RPMI8226 (cell line): ENCODE results near the gene GRK3.
"Not testable (repeated sequence)": the region's sequence is repeated elsewhere in the genome, so short reads cannot be mapped to it uniquely, and the experiment has no call there.

Experiments
- DNase-seq: peaks from one replicate; pipeline ENCODE4 v3.0.0-alpha.2; 2015

GRK3 gene

DNA sequence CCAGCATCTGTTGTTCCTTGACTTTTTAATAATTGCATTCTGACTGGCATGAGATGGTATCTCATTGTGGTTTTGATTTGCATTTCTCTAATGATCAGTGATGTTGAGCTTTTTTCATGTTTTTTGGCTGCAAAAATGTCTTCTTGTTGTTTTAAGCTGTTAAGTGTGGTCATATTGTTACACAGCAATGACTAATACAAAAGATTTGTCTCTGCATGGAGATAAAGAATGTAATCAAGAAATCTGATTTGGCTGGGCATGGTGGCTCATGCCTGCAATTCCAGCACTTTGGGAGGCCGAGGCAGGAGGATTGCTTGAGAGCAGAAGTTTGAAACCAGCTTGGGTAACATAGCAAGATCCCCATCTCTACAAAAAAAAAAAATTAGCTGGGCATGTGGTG is 12.1 kb upstream of the GRK3 start:
- not testable (repeated sequence) for DNase-seq

DNA sequence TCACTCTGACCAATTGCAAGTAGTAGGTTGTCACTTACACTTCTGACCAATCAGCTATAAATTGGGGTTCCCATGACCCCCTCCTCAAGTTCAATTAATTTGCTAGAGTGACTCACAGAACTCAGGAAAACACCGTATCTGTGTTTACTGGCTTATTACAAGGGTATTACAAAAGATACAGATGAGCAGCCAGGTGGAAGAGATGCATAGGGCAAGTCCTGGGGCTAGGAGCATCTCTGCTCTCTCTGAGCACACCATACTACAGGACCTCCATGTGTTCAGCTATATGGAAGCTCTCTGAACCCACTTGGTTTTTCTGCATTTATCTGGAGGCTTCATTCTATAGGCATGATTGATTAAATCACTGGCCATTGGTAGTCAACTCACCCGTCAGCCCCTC is 11.3 kb upstream of the GRK3 start:
- no peak for DNase-seq

DNA sequence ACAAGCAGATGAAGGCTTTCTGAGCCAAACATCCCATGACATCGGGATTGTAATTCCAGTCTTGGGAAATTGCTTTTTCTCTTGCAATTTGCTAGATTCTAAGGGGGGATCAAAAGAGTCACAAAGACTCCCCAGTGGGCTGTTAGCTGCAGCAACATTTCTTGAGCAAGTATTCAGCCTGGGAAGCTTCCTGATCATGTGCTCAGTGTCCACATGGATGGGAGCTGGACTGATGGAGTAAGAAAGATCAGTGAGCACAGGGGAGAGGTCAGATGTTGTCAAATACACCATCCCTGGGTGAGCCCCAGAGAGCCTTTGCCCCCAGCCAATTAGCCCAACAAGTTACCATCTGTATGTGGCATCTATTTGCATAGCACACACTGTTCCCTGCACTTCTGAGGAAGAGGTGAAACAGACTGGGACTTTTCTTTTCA is 10.2 kb upstream of the GRK3 start:
- DNase-seq: no peak

DNA sequence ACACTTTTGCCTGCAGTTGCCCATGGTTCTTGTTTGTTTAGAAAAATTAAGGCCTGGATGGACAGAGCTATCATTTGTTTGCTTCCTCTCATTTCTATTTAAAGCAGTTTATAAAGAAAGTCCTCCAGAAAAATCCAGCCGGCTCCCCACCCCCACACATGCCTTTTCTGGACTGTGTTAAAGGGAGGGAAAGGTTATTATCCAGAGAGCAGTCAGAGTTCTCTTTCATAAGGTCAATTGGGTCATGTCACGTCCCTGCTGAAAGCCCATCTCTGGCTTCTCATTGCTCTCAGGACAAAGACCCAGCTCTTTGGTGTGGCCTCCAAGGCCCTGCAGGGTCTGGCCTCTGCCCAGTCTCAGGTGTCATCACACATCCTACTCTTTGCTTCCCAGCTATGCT is 9.8 kb upstream of the GRK3 start:
- DNase-seq: no peak

DNA sequence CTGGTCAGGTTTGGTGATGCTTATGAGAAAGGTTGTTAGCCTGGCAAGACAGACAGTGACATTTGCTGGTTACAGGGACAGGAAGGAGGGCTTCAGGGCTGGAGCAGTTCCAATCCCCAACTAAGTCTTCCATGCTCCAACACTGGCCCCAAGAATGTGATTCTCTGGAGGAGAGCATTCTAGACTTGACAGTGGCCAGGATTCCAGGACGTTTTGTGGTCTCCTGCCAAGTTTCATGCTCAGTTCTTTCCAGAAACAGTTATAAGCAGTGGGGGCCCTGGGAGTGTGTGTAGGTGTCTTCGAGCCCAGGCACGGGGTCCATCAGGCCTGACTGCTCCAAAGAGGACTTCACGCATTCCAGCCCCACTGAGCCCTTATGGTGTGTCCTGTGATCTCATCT is 8.9 kb upstream of the GRK3 start:
- DNase-seq: no peak

DNA sequence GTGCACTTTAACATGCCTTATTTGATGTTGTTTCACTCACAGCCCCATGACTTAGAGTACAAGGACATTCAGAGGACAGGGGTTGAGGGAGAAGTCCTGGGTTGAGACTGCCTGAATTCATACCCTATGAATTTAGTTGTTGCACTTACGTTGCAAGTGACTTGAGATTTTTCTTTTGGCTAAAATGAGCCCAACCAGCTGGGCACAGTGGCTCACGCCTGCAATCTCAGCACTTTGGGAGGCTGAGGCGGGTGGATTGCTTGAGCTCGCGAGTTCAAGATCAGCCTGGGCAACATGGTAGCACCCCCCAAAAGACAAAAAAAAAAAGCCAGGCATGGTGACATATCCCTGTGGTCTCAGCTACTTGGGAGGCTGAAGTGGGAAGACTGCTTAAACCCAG is 7.3 kb upstream of the GRK3 start:
- no peak for DNase-seq

DNA sequence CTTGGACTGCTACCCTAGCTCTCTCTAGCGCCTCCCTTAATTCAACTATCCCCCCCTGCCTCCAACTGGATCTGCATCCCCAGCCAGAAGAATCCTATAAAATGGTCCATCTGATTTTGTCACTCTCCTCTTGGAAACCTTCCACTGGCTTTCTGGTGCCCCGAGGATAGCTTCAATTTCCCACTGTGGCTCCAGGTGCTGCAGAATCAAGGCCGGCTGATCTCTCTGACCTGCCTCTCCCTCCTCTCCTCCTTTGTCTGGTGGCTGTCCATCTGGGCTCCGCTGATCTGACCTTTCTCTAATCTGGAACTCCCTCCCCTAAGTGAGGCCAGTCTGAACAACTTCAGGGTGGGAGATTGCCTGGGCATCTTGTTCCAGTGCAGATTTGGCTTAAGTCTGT is 6.1 kb upstream of the GRK3 start:
- DNase-seq: no peak

DNA sequence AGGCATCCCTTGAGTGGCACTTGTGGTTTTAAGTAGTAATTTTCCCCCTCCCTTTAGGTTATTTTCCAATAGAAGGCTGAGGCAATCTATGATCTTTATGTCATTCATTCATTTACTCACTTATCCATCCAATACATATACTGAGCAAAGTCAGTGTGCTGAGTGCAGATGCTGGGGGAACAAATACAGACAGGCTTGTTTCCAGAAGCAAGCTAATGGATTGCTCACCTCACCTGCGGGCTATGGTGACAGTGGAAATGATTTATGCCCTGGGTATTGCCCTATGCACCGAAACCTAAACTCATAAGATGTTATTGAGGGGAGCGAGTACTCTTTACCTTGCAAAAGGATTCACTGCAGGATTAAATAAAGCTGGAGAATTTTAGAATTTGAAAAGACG is 4.6 kb upstream of the GRK3 start:
- DNase-seq: not testable (repeated sequence)

DNA sequence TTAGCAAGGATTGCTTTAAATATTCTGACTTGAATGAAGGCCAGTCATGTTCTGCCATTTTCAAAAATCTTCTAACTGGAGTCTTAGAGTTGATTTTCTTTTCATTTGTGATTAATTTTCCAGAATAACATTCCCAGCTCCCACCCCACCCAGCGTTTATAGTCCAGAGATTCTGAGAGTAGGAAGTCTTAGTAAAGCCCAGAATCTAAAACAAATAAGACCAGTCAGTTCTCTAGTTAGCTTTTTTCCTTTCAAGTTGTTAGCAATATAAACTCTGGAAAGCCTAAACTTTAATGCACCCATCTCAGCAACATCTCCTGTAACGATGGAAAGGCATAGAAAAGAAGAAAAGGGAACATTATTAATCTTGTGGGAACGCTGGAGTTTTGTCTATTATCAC is 3.3 kb upstream of the GRK3 start:
- not testable (repeated sequence) for DNase-seq

DNA sequence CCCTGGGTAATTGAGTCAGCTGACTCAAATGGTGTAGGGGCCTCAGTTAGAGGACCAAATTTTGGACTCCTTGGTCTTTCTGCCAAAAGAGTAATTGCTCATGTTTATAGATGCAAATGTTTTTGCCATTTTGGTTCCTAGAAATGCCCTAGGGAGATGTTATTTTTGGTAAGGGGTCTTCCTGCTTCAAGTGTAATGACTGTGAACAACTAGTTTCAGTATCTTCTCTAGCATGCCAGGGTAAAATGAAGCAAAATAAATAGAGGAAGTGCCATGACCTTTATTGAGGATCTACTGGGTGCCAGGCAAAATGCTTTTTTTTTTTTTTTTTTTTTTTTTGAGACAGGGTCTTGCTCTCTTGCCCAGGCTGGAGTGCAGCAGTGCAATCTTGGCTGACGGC is 2.5 kb upstream of the GRK3 start:
- not testable (repeated sequence) for DNase-seq

DNA sequence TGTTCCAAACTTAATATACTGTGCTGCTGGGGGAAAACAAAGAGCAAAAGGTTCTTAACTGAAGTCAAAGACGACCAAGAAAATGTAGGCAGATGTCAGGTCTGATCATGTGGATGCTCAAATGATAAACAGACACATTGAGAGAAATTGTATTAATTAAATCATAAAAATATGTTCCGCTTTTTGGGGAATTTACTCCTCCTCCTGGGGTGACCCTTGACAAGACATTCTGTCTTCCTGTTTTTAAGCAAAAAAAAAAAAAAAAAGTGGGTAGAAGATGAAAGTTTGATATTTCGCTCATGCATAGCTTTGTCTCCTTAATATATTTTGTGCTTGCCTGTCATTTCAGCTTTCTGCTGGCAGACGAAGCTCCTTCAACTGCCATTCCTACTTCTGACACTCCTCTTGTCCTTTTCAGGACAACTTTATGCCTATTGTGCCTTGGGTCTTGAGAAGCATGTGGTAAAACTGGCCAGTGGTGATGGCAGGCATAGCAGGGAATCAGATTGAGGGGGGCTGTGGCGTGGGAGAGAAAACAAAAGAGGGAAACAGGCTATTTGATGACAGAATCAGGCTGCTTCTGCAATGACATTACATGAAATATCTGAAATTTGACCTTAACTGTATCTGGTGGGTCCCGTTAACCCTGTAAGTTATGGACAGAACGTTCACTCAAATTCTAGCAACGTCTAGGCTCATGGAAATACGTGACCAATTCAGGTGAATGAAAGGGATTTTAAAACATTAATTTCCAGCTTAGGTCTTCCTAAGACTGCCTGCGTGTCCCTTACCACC is 1.3 kb upstream of the GRK3 start:
- not testable (repeated sequence) for DNase-seq

DNA sequence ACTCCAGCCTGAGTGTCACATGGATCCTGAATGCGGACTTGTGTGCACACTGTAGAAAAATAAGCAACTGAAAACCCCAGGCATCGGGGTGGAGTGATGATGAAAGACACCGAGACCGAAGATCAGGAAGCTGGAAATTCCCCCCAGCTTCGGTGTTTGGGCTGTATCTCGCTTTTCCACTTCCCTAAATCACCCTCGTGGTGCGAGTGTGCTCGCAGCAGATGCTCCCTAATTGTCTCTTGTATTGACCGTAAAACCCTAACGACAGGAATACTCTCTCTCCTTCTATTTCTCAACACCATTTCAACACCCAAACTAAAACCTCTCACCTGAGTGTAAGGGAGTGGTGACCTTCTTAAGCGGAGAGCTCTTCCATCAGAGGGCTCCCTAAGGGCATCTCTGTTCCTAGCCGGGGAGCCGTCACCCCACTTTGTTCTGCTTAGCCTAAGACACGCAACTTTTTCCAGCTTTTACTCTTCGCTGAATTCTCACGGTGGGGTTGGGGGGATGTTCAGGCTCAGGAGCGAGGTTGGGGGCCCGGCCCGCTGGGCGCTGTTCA is 635 bp upstream of the GRK3 start:
- peak; percentile 8 for DNase-seq

DNA sequence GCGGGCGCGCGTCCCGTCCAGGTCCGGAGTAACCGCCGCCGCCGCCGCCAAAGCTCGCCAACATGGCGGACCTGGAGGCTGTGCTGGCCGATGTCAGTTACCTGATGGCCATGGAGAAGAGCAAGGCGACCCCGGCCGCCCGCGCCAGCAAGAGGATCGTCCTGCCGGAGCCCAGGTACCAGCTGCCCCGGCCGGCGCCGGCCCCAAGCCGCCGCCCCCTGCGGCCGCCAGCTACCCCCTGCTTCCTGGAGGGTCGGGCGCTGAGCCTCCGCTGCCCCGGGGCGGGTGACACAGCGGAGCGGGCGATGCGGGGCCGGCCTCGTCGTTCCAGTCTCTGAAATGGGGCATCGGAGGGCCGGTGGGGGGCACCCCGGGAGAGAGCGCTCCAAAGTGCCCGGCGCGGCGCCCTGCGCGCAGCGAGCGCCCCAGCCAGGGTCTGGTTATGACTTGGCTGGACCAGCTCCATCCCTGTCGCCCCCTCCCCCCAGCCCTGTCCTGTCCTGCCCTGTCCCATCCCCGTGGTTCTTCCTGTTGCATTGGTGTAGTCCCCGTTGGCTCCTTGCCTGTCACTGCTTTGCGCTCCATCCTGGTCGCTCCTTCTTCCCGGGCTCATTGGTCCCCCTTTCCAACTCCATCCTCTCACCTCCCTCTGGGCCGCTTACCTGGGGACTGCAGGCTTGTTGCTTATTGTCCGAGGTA is 653 bp downstream of the GRK3 start:
- DNase-seq: no peak

DNA sequence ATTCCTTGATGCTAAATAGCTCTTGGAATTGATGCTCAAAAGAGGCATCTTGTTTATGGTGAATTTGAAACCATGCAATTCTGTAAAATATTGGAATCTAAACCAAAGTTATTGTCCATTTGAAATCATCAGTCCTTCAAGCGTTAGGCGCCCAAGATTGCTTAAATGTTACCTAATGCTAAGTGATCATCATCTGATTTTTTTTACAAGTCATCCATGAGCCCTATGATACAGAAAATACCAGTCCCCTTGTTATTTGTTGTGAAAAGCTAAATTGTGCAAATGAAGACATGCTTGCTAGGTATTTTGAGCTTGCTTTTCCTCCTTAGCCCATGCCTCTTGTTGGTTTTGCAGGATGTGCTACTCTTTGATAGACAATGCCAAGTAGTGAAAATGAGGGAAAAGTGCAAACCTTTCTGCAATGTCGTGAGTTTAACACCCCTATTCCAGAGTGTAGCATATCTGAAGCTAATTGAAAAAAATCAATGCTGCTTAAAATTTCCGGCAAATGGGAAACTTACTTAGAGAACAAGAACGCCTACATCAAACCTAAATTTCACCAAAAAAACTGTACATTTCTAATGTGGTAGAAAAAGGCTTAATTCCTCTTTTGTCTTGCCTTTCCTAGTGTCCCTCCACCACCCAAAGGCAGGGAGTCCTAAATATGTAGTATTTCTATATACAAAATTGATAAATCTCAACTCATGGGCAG is 1.9 kb downstream of the GRK3 start:
- no peak for DNase-seq

DNA sequence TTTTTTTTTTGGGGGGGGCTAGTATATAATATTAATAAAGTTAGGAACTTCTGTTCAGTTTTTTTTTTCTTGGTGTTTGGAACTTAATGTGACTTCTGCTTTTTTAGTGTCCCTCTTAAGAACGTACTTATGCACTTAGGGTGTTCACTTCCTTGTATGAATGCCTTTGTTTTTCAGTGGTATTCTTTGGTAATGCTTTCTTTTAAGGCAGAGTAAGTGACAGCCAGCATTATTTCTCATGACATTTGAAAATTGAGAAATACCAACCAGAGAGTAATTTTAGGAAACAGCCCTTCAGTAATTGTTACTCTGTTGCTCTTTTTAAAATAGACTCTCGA is 2.4 kb downstream of the GRK3 start:
- no peak for DNase-seq

DNA sequence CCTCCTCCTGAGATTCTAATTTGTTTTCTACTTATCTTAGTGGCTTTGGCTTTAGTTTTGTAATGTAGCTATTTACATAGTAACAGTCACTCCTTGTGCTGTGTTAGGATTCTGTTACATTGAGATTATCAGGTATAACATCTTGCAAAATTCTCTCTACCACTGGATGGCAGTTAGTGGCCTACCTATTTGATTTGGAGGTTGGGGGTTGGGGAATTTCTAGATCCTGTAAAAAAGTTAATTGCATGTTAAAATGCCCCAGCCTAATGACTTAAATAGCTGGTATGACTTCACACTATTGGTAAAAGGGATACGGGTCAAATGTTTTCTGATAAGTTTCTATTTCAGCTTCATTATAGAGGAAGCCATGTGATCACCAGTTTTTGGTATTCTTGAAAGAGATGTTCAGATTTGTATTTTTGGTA is 2.8 kb downstream of the GRK3 start:
- DNase-seq: no peak

DNA sequence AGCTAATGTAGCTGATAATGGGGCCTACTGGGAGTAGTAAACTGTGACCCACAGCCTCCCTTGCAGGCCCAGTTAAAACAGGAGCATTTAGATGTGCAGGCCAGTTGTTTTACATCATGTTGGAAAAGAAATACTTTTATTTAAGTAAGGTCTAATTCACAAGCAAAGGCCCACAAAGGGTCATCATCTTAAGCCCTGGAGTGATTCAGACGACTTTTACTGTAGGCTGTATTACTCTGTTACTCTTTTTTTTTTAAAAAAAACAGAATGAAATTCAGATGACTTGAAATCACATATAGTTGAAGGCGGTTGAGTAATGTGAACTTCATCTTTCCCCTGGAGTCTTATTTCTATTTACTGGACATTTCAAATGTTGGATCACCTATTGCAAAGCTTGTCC is 3.6 kb downstream of the GRK3 start:
- not testable (repeated sequence) for DNase-seq

DNA sequence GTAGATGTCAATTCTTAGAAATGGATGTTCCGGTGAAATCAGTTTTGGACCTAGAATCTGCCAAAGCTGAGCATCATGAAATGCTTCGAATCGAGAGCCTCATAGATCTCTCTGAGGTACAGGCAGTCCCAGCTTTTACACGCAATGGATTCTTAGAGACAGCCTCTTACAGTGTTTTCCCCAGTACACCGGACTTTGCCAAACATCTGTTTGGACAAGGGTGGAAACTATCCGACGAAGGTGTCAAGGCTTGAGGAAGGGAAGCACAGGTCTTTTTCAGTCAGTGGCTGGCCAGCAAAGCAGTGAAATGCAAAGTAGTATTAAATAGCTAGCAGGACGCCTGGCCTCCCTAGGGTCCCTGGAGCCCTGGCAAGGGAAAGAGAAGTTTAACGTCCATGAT is 4.9 kb downstream of the GRK3 start:
- no peak for DNase-seq

DNA sequence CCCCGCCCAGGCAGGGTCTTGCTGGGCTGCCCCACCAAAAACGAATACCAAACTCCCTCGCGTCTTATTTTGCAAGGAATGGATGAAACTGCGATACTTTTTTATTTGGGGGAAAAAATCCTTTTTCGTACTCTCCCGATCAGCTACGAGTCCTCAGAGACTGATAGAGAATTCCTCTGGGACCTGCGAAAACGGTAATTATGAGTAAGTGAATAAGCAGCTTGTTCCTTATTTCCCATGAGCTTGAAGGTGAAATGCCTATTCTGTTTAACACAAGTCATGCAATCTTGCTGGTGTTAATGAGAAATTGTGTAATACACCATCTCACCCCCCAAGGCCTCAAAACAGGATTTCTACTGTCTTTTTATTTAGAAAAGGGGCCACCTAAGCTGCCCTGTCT is 5.5 kb downstream of the GRK3 start:
- DNase-seq: no peak

DNA sequence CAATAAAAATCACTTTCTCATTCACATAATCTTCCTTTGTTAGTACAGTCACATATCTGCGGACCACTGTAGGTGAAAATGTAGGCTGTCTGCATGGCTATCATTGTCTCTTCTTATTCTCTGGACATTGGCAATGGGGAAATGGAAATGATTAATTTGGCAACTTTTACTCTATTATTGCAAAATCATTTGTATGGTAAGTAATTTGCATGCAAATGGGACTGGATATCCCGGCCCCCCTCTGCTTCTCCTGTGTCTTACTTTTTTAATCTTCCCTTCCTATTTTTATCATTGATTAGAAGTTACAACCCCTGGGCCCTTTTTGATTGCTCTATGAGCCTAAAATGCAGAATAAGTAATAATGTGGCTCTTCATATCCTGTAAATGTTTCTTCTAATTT is 6.0 kb downstream of the GRK3 start:
- no peak for DNase-seq

DNA sequence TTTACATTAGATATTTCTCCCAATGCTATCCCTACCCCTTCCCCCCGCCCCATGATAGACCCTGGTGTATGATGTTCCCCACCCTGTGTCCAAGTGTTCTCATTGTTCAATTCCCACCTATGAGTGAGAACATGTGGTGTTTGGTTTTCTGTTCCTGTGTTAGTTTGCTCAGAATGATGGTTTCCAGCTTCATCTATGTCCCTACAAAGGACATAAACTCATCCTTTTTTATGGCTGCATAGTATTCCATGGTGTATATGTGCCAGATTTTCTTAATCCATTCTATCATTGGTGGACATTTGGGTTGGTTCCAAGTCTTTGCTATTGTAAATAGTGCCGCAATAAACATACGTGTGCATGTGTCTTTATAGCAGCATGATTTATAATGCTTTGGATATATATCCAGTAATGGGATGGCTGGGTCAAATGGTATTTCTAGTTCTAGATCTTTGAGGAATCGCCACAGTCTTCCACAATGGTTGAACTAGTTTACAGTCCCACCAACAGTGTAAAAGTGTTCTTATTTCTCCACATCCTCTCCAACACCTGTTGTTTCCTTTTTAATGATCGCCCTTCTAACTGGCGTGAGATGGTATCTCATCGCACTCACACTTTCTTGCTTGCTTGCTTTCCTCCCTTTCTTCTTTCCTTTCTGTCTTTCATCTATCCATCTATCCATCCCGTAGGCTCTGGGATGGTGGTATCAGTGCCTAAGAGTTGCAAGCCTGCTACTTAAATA is 7.7 kb downstream of the GRK3 start:
- DNase-seq: not testable (repeated sequence)

DNA sequence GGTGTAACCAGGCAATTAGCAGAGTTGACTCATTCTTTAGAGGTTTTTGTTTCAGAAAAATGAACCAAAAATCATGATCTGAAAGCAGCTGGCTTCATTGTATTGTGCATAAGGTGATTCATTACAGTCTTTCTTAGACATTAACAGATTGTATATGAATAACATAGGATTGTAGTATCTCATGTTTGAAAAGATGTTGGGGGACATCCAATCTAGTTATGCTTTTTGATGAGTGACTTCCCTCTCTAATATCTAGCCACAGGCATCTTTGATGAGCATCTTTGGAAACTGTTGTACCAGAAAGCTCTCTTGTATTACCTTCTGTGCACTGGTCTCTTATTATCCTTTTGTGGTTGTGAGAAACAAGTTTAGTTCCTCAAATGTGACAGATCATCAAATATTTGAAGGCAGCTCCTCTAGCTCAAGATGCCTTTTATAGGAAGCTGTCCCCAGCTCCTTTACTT is 8.3 kb downstream of the GRK3 start:
- no peak for DNase-seq

DNA sequence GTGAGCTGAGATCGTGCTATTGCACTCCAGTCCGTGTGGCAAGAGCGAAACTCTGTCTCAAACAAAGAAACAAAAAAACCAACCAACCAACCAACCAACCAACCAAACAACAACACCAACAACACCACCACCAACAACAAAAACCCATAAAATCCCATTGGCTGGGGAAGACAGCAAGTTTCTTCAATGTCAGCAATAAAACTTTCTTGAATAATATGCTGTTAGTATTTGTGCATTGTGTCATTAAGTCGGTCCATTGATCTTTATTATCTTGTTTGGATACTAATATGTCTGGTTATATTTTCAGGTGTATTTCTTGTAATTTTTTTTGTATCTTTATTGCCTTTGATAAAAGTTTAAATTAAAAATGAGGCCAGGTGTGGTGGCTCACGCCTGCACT is 9.4 kb downstream of the GRK3 start:
- DNase-seq: no peak
